Pericardium fibroblast (primary cell): ENCODE results near the gene CYTH2. TPM values are rescaled to one million over a fixed set of nuclear protein-coding genes. Genes with fewer than 3 reads are reported as not detected.

Source experiments
- total RNA-seq: library from RNA; depleted of rRNA; stranded (reverse); fragments of >200 nt; gene quantifications from 2 replicates; pipeline ENCODE4 v1.2.3, GENCODE V29; 2015

The CYTH2 gene, protein sequence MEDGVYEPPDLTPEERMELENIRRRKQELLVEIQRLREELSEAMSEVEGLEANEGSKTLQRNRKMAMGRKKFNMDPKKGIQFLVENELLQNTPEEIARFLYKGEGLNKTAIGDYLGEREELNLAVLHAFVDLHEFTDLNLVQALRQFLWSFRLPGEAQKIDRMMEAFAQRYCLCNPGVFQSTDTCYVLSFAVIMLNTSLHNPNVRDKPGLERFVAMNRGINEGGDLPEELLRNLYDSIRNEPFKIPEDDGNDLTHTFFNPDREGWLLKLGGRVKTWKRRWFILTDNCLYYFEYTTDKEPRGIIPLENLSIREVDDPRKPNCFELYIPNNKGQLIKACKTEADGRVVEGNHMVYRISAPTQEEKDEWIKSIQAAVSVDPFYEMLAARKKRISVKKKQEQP
- 28.1 and 37.5 TPM in 2 replicates for total RNA-seq

DNA sequence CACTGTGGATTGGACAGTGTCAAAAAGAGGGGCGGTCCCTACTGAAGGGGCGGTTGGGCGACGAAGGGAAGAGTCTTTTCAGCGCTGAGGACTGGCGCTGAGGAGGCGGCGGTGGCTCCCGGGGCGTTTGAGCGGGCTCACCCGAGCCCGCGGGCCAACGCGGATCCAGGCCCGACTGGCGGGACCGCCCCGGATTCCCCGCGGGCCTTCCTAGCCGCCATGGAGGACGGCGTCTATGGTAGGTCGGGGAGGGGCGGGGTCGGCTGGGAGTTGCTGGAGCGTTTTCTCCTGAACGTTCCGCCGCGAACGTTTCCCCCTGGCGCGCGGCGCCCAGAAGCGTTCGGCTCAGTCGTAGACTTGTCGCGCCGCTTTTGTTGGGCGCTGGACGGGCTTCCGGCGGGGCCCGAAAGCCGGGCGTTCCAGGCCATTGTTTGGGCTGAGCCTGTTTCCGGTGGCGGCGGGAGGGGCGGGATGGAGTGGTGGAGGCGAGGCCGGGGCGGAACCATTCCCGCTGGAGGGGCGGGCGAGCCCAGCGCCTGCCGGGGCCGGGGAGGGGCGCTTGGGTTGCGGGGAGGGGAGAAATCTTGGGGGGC is at the start of gene CYTH2:
CYTH2 (plus strand) TSS at position 81 of the 593 bp plus-strand sequence; CDS start at position 220, 139 bp downstream.

DNA sequence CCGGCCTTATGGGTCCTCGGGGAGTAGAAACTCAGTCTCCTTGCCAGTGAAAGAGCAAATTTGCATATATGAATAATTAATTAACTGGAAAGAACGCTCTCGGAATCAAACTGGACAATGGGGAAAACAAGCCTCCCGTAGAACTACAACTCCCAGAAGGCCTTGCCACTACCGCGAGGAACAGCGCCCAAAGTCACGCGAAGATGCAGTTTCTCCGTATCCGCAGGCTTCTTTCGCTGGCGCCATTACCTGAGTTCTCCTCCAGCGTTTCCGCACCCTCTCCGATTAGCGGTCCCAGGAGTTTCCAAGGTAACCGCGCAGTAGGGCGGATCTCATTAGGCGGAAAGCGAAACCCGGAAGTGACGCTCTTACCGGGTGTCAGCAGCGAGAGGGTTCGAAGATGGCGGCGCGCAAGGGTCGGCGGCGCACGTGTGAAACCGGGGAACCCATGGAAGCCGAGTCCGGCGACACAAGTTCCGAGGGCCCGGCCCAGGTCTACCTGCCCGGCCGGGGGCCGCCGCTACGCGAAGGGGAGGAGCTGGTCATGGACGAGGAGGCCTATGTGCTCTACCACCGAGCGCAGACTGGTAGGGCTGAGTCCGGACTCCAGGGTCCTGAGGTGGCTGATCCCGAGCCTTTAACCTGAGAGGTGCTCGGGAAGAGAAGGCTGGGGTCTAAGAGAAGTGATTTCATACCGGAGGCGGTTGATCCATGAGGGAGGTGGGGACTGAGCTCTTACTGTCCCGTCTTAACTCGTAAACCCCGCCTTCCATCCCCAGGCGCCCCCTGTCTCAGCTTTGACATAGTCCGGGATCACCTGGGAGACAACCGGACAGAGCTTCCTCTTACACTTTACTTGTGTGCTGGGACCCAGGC is 23.3 kb upstream of the CYTH2 start, which contains the start of gene GRWD1:
GRWD1 (plus strand) TSS at position 378 of the 876 bp plus-strand sequence; CDS start at position 401, 23 bp downstream.

GRCh38 chr19:48455171-48455907 is 13.8 kb upstream of the CYTH2 start, which contains the start of gene KCNJ14:
KCNJ14 (plus strand) TSS chr19:48455574; CDS start chr19:48461725, 6,151 bp downstream.

GRCh38 chr19:48511800-48512503 is 42.8 kb downstream of the CYTH2 start, which contains the start of gene LMTK3:
LMTK3 (minus strand) TSS chr19:48511835; CDS start chr19:48511576, 259 bp downstream.

Other genes starting within 250 kb of the CYTH2 start
- 6.4 and 7.8 TPM in 2 replicates for gene CARD8, start 213.5 kb upstream of the CYTH2 start, total RNA-seq
- gene ZNF114, start 199.3 kb upstream of the CYTH2 start, total RNA-seq = 0.12 TPM in 1 of 2 replicates, not detected in the other
- 125 and 282 TPM in 2 replicates for gene EMP3, start 143.8 kb upstream of the CYTH2 start, total RNA-seq
- gene TMEM143, start 105.4 kb upstream of the CYTH2 start, total RNA-seq = 3.7 and 20.3 TPM in 2 replicates
- not detected in 2 replicates for gene SYNGR4, start 105.0 kb upstream of the CYTH2 start, total RNA-seq
- gene KDELR1, start 77.8 kb upstream of the CYTH2 start, total RNA-seq = 222 and 228 TPM in 2 replicates
- gene GRIN2D, start 75.7 kb upstream of the CYTH2 start, total RNA-seq = 1.4 and 5.0 TPM in 2 replicates
- 17.7 and 23.2 TPM in 2 replicates for gene GRWD1, start 23.4 kb upstream of the CYTH2 start, total RNA-seq
- gene KCNJ14, start 13.8 kb upstream of the CYTH2 start, total RNA-seq = 0.35 and 1.8 TPM in 2 replicates
- not detected in 2 replicates for gene LMTK3, start 42.5 kb downstream of the CYTH2 start, total RNA-seq
- gene SULT2B1, start 82.8 kb downstream of the CYTH2 start, total RNA-seq = 0.23 TPM in 1 of 2 replicates, not detected in the other
- gene SPACA4, start 137.4 kb downstream of the CYTH2 start, total RNA-seq = not detected in 2 replicates
- not detected in 2 replicates for gene FAM83E, start 145.7 kb downstream of the CYTH2 start, total RNA-seq
- 2,965 and 4,008 TPM in 2 replicates for gene RPL18, start 149.8 kb downstream of the CYTH2 start, total RNA-seq
- 10.4 and 15.2 TPM in 2 replicates for gene SPHK2, start 150.1 kb downstream of the CYTH2 start, total RNA-seq
- gene DBP, start 168.0 kb downstream of the CYTH2 start, total RNA-seq = 2.7 and 3.7 TPM in 2 replicates
- 2.5 and 2.6 TPM in 2 replicates for gene CA11, start 176.8 kb downstream of the CYTH2 start, total RNA-seq
- gene NTN5, start 203.6 kb downstream of the CYTH2 start, total RNA-seq = 0.60 TPM in 1 of 2 replicates, not detected in the other
- gene FUT2, start 226.6 kb downstream of the CYTH2 start, total RNA-seq = not detected in 2 replicates